ENCODE data around the gene FAM222B. TPM values are rescaled to one million over a fixed set of nuclear protein-coding genes. Genes with fewer than 3 reads are reported as not detected.

FAM222B gene
- total and polyA plus RNA-seq, 9 of the 15 experiments (the other 6 are each of a cell fraction or from before 2014, with no cell fraction given), result 4.0 to 34.6 (median 7.5) TPM

GRCh38 chr17:28728364-28729200 is 114.0 kb downstream of the FAM222B start, which contains the start of gene NEK8 (continued):
- peak; percentile 75 for TF ChIP-seq MXI1 (IDR thresholded peaks at IDR 0.05; ENCODE audit: low read depth, low read length)
- TF ChIP-seq ZNF24 (IDR thresholded peaks at IDR 0.05), result peak; percentile 59; the same call in 1 of the 2 replicates
- no peak for TF ChIP-seq NFIX (CRISPR knock-in tag; IDR thresholded peaks at IDR 0.05; ENCODE audit: low read depth)
- 0 out of 2 replicates have a peak, but pooled peaks have one; percentile 23 for TF ChIP-seq SMARCA4 (IDR thresholded peaks at IDR 0.05)
- TF ChIP-seq ZFP1 (CRISPR knock-in tag; IDR thresholded peaks at IDR 0.05), result no peak
- TF ChIP-seq TEAD2 (tag; IDR thresholded peaks at IDR 0.05), result no peak
- peak; percentile 91 for TF ChIP-seq CREB3L1 (IDR thresholded peaks at IDR 0.05; ENCODE audit: borderline replicate concordance, low read depth)
- peak; percentile 34; the same call in 1 of the 2 replicates for TF ChIP-seq TEAD4 (IDR thresholded peaks at IDR 0.05; ENCODE audit: low read length)
- TF ChIP-seq TEAD4 (CRISPR knock-in tag; IDR thresholded peaks at IDR 0.05; ENCODE audit: borderline replicate concordance), result no peak
- TF ChIP-seq POLR2G (IDR thresholded peaks at IDR 0.05; ENCODE audit: low read depth, low read length), result peak; percentile 94
- TF ChIP-seq BCOR (IDR thresholded peaks at IDR 0.05), result 0 out of 2 replicates have a peak, but pooled peaks have one; percentile 2
- no peak for TF ChIP-seq HDGF (IDR thresholded peaks at IDR 0.05)
- TF ChIP-seq, protein P1, sequence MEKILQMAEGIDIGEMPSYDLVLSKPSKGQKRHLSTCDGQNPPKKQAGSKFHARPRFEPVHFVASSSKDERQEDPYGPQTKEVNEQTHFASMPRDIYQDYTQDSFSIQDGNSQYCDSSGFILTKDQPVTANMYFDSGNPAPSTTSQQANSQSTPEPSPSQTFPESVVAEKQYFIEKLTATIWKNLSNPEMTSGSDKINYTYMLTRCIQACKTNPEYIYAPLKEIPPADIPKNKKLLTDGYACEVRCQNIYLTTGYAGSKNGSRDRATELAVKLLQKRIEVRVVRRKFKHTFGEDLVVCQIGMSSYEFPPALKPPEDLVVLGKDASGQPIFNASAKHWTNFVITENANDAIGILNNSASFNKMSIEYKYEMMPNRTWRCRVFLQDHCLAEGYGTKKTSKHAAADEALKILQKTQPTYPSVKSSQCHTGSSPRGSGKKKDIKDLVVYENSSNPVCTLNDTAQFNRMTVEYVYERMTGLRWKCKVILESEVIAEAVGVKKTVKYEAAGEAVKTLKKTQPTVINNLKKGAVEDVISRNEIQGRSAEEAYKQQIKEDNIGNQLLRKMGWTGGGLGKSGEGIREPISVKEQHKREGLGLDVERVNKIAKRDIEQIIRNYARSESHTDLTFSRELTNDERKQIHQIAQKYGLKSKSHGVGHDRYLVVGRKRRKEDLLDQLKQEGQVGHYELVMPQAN (IDR thresholded peaks at IDR 0.05; ENCODE audit: borderline replicate concordance), result peak; percentile 77; the same call in 1 of the 2 replicates
- peak; percentile 4; the same call in 1 of the 2 replicates for TF ChIP-seq NR4A1 (CRISPR knock-in tag; IDR thresholded peaks at IDR 0.05)
- 0 out of 2 replicates have a peak, but pooled peaks have one; percentile 39 for TF ChIP-seq NR4A1 (tag; IDR thresholded peaks at IDR 0.05)
- TF ChIP-seq ZNF583 (CRISPR knock-in tag; IDR thresholded peaks at IDR 0.05), result no peak
- TF ChIP-seq GABPA (tag; conservative IDR thresholded peaks at IDR 0.05; ENCODE audit: low read depth), result no peak
- TF ChIP-seq, protein P2, sequence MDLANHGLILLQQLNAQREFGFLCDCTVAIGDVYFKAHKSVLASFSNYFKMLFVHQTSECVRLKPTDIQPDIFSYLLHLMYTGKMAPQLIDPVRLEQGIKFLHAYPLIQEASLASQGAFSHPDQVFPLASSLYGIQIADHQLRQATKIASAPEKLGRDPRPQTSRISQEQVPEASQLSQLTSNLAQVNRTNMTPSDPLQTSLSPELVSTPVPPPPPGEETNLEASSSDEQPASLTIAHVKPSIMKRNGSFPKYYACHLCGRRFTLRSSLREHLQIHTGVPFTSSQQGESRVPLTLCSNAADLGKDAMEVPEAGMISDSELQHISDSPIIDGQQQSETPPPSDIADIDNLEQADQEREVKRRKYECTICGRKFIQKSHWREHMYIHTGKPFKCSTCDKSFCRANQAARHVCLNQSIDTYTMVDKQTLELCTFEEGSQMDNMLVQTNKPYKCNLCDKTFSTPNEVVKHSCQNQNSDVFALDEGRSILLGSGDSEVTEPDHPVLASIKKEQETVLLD (IDR thresholded peaks at IDR 0.05), result peak; percentile 88
- TF ChIP-seq, protein P3, sequence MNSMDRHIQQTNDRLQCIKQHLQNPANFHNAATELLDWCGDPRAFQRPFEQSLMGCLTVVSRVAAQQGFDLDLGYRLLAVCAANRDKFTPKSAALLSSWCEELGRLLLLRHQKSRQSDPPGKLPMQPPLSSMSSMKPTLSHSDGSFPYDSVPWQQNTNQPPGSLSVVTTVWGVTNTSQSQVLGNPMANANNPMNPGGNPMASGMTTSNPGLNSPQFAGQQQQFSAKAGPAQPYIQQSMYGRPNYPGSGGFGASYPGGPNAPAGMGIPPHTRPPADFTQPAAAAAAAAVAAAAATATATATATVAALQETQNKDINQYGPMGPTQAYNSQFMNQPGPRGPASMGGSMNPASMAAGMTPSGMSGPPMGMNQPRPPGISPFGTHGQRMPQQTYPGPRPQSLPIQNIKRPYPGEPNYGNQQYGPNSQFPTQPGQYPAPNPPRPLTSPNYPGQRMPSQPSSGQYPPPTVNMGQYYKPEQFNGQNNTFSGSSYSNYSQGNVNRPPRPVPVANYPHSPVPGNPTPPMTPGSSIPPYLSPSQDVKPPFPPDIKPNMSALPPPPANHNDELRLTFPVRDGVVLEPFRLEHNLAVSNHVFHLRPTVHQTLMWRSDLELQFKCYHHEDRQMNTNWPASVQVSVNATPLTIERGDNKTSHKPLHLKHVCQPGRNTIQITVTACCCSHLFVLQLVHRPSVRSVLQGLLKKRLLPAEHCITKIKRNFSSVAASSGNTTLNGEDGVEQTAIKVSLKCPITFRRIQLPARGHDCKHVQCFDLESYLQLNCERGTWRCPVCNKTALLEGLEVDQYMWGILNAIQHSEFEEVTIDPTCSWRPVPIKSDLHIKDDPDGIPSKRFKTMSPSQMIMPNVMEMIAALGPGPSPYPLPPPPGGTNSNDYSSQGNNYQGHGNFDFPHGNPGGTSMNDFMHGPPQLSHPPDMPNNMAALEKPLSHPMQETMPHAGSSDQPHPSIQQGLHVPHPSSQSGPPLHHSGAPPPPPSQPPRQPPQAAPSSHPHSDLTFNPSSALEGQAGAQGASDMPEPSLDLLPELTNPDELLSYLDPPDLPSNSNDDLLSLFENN (IDR thresholded peaks at IDR 0.05; ENCODE audit: low read depth in 2 of 2, low read length in 2 of 2), result no peak; a peak in 1 of 4 replicates
- 0 out of 2 replicates have a peak, but pooled peaks have one; percentile 14 for TF ChIP-seq ZKSCAN1 (IDR thresholded peaks at IDR 0.05; ENCODE audit: low read depth, low read length)
- TF ChIP-seq ZNF253 (CRISPR knock-in tag; conservative IDR thresholded peaks at IDR 0.05), result 0 out of 2 replicates have a peak, but pooled peaks have one; percentile 52

Measured in K562 (cell line).